ENCODE data around the gene IRF4.

- TF ChIP-seq, protein P1, sequence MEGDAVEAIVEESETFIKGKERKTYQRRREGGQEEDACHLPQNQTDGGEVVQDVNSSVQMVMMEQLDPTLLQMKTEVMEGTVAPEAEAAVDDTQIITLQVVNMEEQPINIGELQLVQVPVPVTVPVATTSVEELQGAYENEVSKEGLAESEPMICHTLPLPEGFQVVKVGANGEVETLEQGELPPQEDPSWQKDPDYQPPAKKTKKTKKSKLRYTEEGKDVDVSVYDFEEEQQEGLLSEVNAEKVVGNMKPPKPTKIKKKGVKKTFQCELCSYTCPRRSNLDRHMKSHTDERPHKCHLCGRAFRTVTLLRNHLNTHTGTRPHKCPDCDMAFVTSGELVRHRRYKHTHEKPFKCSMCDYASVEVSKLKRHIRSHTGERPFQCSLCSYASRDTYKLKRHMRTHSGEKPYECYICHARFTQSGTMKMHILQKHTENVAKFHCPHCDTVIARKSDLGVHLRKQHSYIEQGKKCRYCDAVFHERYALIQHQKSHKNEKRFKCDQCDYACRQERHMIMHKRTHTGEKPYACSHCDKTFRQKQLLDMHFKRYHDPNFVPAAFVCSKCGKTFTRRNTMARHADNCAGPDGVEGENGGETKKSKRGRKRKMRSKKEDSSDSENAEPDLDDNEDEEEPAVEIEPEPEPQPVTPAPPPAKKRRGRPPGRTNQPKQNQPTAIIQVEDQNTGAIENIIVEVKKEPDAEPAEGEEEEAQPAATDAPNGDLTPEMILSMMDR (conservative IDR thresholded peaks at IDR 0.05; ENCODE audit: low read length) = no peak
- TF ChIP-seq EZH2phosphoT487 (IDR thresholded peaks at IDR 0.05; ENCODE audit: borderline replicate concordance) = no peak
Observed at GRCh38 chr6:370555-370954, 21.0 kb upstream of the IRF4 start.

Measured in Loucy (cell line).